H1 (cell line): ENCODE measurements around the gene KDM6B. TPM values are rescaled to one million over a fixed set of nuclear protein-coding genes. Genes with fewer than 3 reads are reported as not detected.

Experiments used
- CTCF ChIA-PET: fragments of 300-600 bp; sonication (Branson Sonifier 250); formaldehyde crosslinking; loops from one replicate; lab custom pipeline; 2021; ENCODE audit not compliant: partially characterized antibody; lab: Charles Lee
- POLR2A ChIA-PET: fragments of 300-600 bp; sonication (Branson Sonifier 250); formaldehyde crosslinking; loops from one replicate; lab custom pipeline; 2021; ENCODE audit warnings: inconsistent platforms; ENCODE audit not compliant: partially characterized antibody; lab: Charles Lee
- DNase-seq, 2 experiments: peaks; one replicate each; pipeline versions ENCODE4 v3.0.0 to v3.0.0-alpha.2; 2010 to 2022; ENCODE audit warnings: low spot score in 2 of 2, low read depth in 1 of 2, mixed read lengths in 1 of 2
- FAIRE-seq: peaks from 2 replicates; lab custom pipeline; 2011; peaks lifted over from hg19 to GRCh38; lab: Jason Lieb, UNC
- H2AFZ ChIP-seq: 2 replicates; pipeline ENCODE4 v1.8.1; 2012; ENCODE audit warnings: low read length, inconsistent platforms
- H2AK5ac ChIP-seq: 2 replicates; pipeline ENCODE4 v1.6.1; 2013; ENCODE audit warnings: low read depth, low read length
- H2BK120ac ChIP-seq: replicated peaks from 2 replicates; pipeline ENCODE3; 2013; ENCODE audit warnings: low read depth, low read length, inconsistent platforms
- H2BK12ac ChIP-seq: 2 replicates; pipeline ENCODE4 v1.6.1; 2013; ENCODE audit warnings: low read depth, low read length
- H2BK15ac ChIP-seq: 2 replicates; pipeline ENCODE4 v1.6.1; 2013; ENCODE audit warnings: low read length
- H2BK20ac ChIP-seq: 2 replicates; pipeline ENCODE4 v1.6.1; 2013; ENCODE audit warnings: low read length
- H2BK5ac ChIP-seq: 2 replicates; pipeline ENCODE4 v1.6.1; 2013; ENCODE audit warnings: low read depth, low read length
- H3K14ac ChIP-seq: 2 replicates; pipeline ENCODE4 v1.6.1; 2013; ENCODE audit warnings: inconsistent platforms; ENCODE audit not compliant: insufficient read length
- H3K18ac ChIP-seq: 2 replicates; pipeline ENCODE4 v1.6.1; 2013; ENCODE audit warnings: low read length; ENCODE audit errors: extremely low read depth
- H3K23ac ChIP-seq: 2 replicates; pipeline ENCODE4 v1.6.1; 2013; ENCODE audit warnings: inconsistent platforms; ENCODE audit not compliant: insufficient read length
- H3K23me2 ChIP-seq: 2 replicates; pipeline ENCODE4 v1.6.1; 2013; ENCODE audit warnings: low read depth, low read length
- H3K27ac ChIP-seq: 2 replicates; pipeline ENCODE4 v1.6.1; 2011; ENCODE audit warnings: low read depth, low read length, inconsistent platforms
- H3K27me3 ChIP-seq, 4 experiments: replicated peaks in 1 of 4; 1 replicate in 1 of 4; 2 replicates in 3 of 4; pipeline versions ENCODE4 v1.6.1 to v1.8.1; 2011 to 2013; ENCODE audit warnings: low read length in 3 of 4, mild to moderate bottlenecking in 3 of 4, inconsistent platforms in 2 of 4, mixed read lengths in 2 of 4, moderate library complexity in 1 of 4; ENCODE audit not compliant: control insufficient read depth in 3 of 4, insufficient read depth in 3 of 4; ENCODE audit errors: extremely low read depth in 1 of 4
- H3K36me3 ChIP-seq, 4 experiments: 2 replicates each; pipeline versions ENCODE4 v1.6.1 to v1.8.1; 2011 to 2013; ENCODE audit warnings: mild to moderate bottlenecking in 4 of 4, low read length in 3 of 4, moderate library complexity in 2 of 4, control low read depth in 1 of 4, inconsistent platforms in 1 of 4; ENCODE audit not compliant: insufficient read depth in 4 of 4, control insufficient read depth in 2 of 4
- H3K4ac ChIP-seq: replicated peaks from 2 replicates; pipeline ENCODE3; 2013; ENCODE audit warnings: low read length, low read depth, mixed read lengths, inconsistent platforms; ENCODE audit not compliant: insufficient read length
- H3K4me1 ChIP-seq, 4 experiments: replicated peaks in 1 of 4; 1 replicate in 1 of 4; 2 replicates in 3 of 4; pipeline versions ENCODE4 v1.6.1 to v1.8.1; 2011 to 2013; ENCODE audit warnings: low read length in 3 of 4, inconsistent platforms in 2 of 4, mixed read lengths in 1 of 4; ENCODE audit not compliant: insufficient read depth in 4 of 4, control insufficient read depth in 3 of 4
- H3K4me2 ChIP-seq, 2 experiments: 2 replicates each; pipeline versions ENCODE4 v1.6.1 to v1.8.1; 2011 to 2013; ENCODE audit warnings: low read depth in 2 of 2, low read length in 2 of 2, control low read depth in 1 of 2, inconsistent platforms in 1 of 2, mild to moderate bottlenecking in 1 of 2; ENCODE audit not compliant: insufficient read depth in 1 of 2
- H3K4me3 ChIP-seq, 4 experiments: fragments of 200-600, 300-600 bp in 1 of 4; sonication (generic), shearing (Covaris generic), sonication (Bioruptor Twin) in 1 of 4; 2 replicates each; pipeline versions ENCODE4 v1.5.1 to v1.8.1; 2011 to 2016; ENCODE audit warnings: low read length in 4 of 4, low read depth in 3 of 4, control low read depth in 2 of 4, inconsistent platforms in 2 of 4, mild to moderate bottlenecking in 2 of 4, mixed read lengths in 1 of 4, moderate library complexity in 1 of 4; ENCODE audit not compliant: insufficient read depth in 2 of 4; ENCODE audit errors: extremely low read depth in 1 of 4
- H3K56ac ChIP-seq: replicated peaks from 2 replicates; pipeline ENCODE3; 2013; ENCODE audit warnings: low read depth, mild to moderate bottlenecking, mixed read lengths, low read length, inconsistent platforms; ENCODE audit not compliant: insufficient read length
- H3K79me1 ChIP-seq: 2 replicates; pipeline ENCODE4 v1.6.1; 2013; ENCODE audit warnings: low read depth, low read length, control low read depth
- H3K79me2 ChIP-seq, 2 experiments: 2 replicates each; pipeline versions ENCODE4 v1.6.1 to v1.8.1; 2012 to 2013; ENCODE audit warnings: low read length in 2 of 2, mild to moderate bottlenecking in 2 of 2, inconsistent platforms in 1 of 2; ENCODE audit not compliant: insufficient read depth in 2 of 2, control insufficient read depth in 1 of 2
- H3K9ac ChIP-seq, 4 experiments: replicated peaks in 1 of 4; 1 replicate in 1 of 4; 2 replicates in 3 of 4; pipeline versions ENCODE4 v1.6.1 to v1.8.1; 2011 to 2013; ENCODE audit warnings: low read depth in 3 of 4, low read length in 3 of 4, control low read depth in 2 of 4, mild to moderate bottlenecking in 2 of 4, moderate library complexity in 2 of 4, inconsistent platforms in 1 of 4; ENCODE audit errors: extremely low read depth in 1 of 4
- H3K9me3 ChIP-seq, 2 experiments: 2 replicates each; pipeline versions ENCODE4 v1.6.1 to v1.8.1; 2012 to 2013; ENCODE audit warnings: mild to moderate bottlenecking in 2 of 2, moderate library complexity in 2 of 2, control low read depth in 1 of 2, inconsistent platforms in 1 of 2, low read depth in 1 of 2, low read length in 1 of 2, mixed read lengths in 1 of 2; ENCODE audit not compliant: insufficient read depth in 2 of 2
- H4K20me1 ChIP-seq, 2 experiments: replicated peaks in 1 of 2; 2 replicates each; pipeline versions ENCODE3 to v1.8.1; 2011 to 2013; ENCODE audit warnings: inconsistent platforms in 2 of 2, low read length in 2 of 2, mild to moderate bottlenecking in 1 of 2; ENCODE audit not compliant: insufficient read depth in 2 of 2, control insufficient read depth in 1 of 2
- H4K5ac ChIP-seq: 2 replicates; pipeline ENCODE4 v1.6.1; 2013; ENCODE audit warnings: low read length, low read depth, mixed read lengths, inconsistent platforms; ENCODE audit not compliant: insufficient read length
- H4K8ac ChIP-seq: 2 replicates; pipeline ENCODE4 v1.8.0; 2013; ENCODE audit warnings: mild to moderate bottlenecking, moderate library complexity, low read length, inconsistent platforms; ENCODE audit not compliant: insufficient read depth; ENCODE audit errors: extremely low read depth
- H4K91ac ChIP-seq: replicated peaks from 2 replicates; pipeline ENCODE3; 2013; ENCODE audit warnings: low read length, mixed read lengths, inconsistent platforms; ENCODE audit not compliant: insufficient read length
- GABPA ChIP-seq: IDR thresholded peaks from 2 replicates; pipeline ENCODE4 v1.6.1; 2011; ENCODE audit warnings: mild to moderate bottlenecking, low read length, moderate library complexity, borderline replicate concordance; ENCODE audit not compliant: insufficient read depth
- JUN ChIP-seq: IDR thresholded peaks from 2 replicates; pipeline ENCODE4 v1.6.1; 2011; ENCODE audit warnings: low read depth, mild to moderate bottlenecking, improper control_type of control experiment, low read length
- RAD21 ChIP-seq, 2 experiments: IDR thresholded peaks in 1 of 2; conservative IDR thresholded peaks in 1 of 2; 2 replicates each; pipeline ENCODE4 v1.6.1; 2011; ENCODE audit warnings: low read depth in 2 of 2, low read length in 2 of 2, improper control_type of control experiment in 1 of 2, inconsistent platforms in 1 of 2, mild to moderate bottlenecking in 1 of 2, moderate library complexity in 1 of 2
- RBBP5 ChIP-seq: IDR thresholded peaks from 2 replicates; pipeline ENCODE4 v1.7.1; 2012; ENCODE audit warnings: low read depth, mild to moderate bottlenecking, inconsistent platforms, low read length, moderate library complexity, borderline replicate concordance
- RNF2 ChIP-seq: fragments of 200-900, 300-1000 bp; sonication (generic); IDR thresholded peaks from 2 replicates; pipeline ENCODE4 v1.7.1; 2016; ENCODE audit warnings: borderline replicate concordance, low read depth, mild to moderate bottlenecking, antibody characterized with exemption, low read length; ENCODE audit not compliant: poor library complexity, severe bottlenecking; ENCODE audit errors: missing control alignments
- SAP30 ChIP-seq: fragments of 300-600 bp; sonication (generic); IDR thresholded peaks from 2 replicates; pipeline ENCODE4 v1.7.1; 2012; ENCODE audit warnings: low read length, moderate library complexity, mild to moderate bottlenecking, inconsistent platforms; ENCODE audit not compliant: insufficient read depth, insufficient replicate concordance
- SIX5 ChIP-seq: IDR thresholded peaks from 2 replicates; pipeline ENCODE4 v1.6.1; 2011; ENCODE audit warnings: mild to moderate bottlenecking, low read depth, low read length
- TAF7 ChIP-seq: optimal IDR thresholded peaks from 2 replicates; pipeline ENCODE3; 2011; ENCODE audit warnings: low read depth, mild to moderate bottlenecking, inconsistent platforms, low read length, moderate library complexity, borderline replicate concordance
- TCF12 ChIP-seq: IDR thresholded peaks from 2 replicates; pipeline ENCODE4 v1.6.1; 2011; ENCODE audit warnings: low read depth, mild to moderate bottlenecking, low read length
- YY1 ChIP-seq: IDR thresholded peaks from 2 replicates; pipeline ENCODE4 v1.6.1; 2011; ENCODE audit warnings: low read depth, mild to moderate bottlenecking, low read length
- WGBS, 2 experiments: shearing (Covaris generic) in 1 of 2; methylation state at CpG; one replicate each; pipeline versions ENCODE4 v1.1.6 to v1.1.7; 2013 to 2015; ENCODE audit warnings: low lambda C conversion rate in 2 of 2, mixed read lengths in 2 of 2, inconsistent platforms in 1 of 2, low coverage in 1 of 2, missing lambda C conversion rate in 1 of 2; ENCODE audit not compliant: insufficient replicate concordance in 2 of 2, insufficient coverage in 1 of 2, insufficient read length in 1 of 2; ENCODE audit errors: extremely low coverage in 1 of 2, missing lambda C conversion rate in 1 of 2; 5-methylcytosine and 5-hydroxymethylcytosine counted together
- polyA plus RNA-seq, 7 experiments: library from polyadenylated mRNA; depleted of rRNA in 3 of 7; stranded (reverse) in 5 of 7; unstranded in 2 of 7; fragments of >200 nt in 5 of 7; fragments of 200-250 nt in 2 of 7; gene quantifications; 1 replicate in 5 of 7; 2 replicates in 1 of 7; 4 replicates in 1 of 7; pipeline versions ENCODE4 v1.2.1 to v1.2.3, GENCODE V29; 2011 to 2013; ENCODE audit warnings: missing spikeins in 2 of 7, mixed read lengths in 2 of 7
- total RNA-seq: library from RNA; stranded (reverse); fragmentation: NEBNext Ultra II Directional; extraction: Animal tissue kit (Norgen Biotek cat#: 25700); gene quantifications from 2 replicates; pipeline ENCODE4 v1.2.1, GENCODE V29; 2021

The KDM6B gene
- total and polyA plus RNA-seq, 2 of the 8 experiments (the other 6 are each of a cell fraction or from before 2014, with no cell fraction given), result 0.48 to 3.7 TPM

GRCh38 chr17:7846765-7847661, 13.0 kb downstream of the KDM6B start:
- Histone ChIP-seq H3K79me2 (no peaks in the 10 kb centered on the region), H2BK20ac (no peak overlapping the region), H3K9me3 (no peaks in the 10 kb centered on the region), H3K4ac (no peak overlapping the region), H2BK15ac (no peak overlapping the region), H3K23me2 (peaks cover 33% of the 10 kb centered on the region), H3K79me1 (no peaks in the 10 kb centered on the region), H3K4me3 (no peak overlapping the region), H3K9ac (no peak overlapping the region), H4K20me1 (peaks cover 12 to 20% of the 10 kb centered on the region in 2 experiments), H3K56ac (no peak overlapping the region), H3K23ac (no peak overlapping the region), H4K5ac (no peak overlapping the region), H3K36me3 (no peaks in the 10 kb centered on the region; a peak in 3 of 8 replicates), H2AK5ac (no peak overlapping the region), H4K91ac (no peak overlapping the region), H2BK120ac (no peak overlapping the region), H3K14ac (no peak overlapping the region), H2BK12ac (no peak overlapping the region), H3K27ac (no peak overlapping the region), H3K4me1 (peaks cover 0 to 24% (median 13%) of the 10 kb centered on the region in 4 experiments; a peak in 6 of 7 replicates), H3K18ac (no peak overlapping the region), H4K8ac (peak overlapping the region; percentile 64; the same call in 1 of the 2 replicates), H2BK5ac (no peak overlapping the region), H2AFZ (no peak overlapping the region), H3K4me2 (no peak overlapping the region), H3K27me3 (peaks cover 2 to 23% (median 21%) of the 10 kb centered on the region in 4 experiments)
- POLR2A ChIA-PET, result interaction anchor here (1.4 to 1.5 kb wide), 2 partner anchors 10 kb away, joined by 6 to 11 read pairs; partner anchors contain the start of genes CYB5D1 and NAA38
- DNase-seq (no peak), FAIRE-seq (no peak)
- 80% methylated on average over 21 of the region's 34 CpGs; no CpG with 5 or more reads in 1 of the 2 experiments for WGBS, 2 experiments
- CTCF ChIA-PET, result interaction anchor here (0.7 to 2.1 kb wide), 4 partner anchors 10 to 130 kb away, joined by 3 to 6 read pairs (median 4); partner anchors contain the start of gene DNAH2
- TF ChIP-seq RNF2 (no peak), GABPA (no peak), RBBP5 (no peak), YY1 (no peak), JUN (no peak), TCF12 (no peak), TAF7 (no peak), SAP30 (no peak), SIX5 (no peak), RAD21 (IDR thresholded peaks at IDR 0.05 in 1 of 2, conservative IDR thresholded peaks at IDR 0.05 in 1 of 2; ENCODE audit: low read depth in 2 of 2, low read length in 2 of 2) (no peak)
